ENCODE measurements around the gene NDUFA3. TPM values are rescaled to one million over a fixed set of nuclear protein-coding genes. Genes with fewer than 3 reads are reported as not detected.

NDUFA3 gene
- total RNA-seq, 1 donor from 2014 or later: 17.1 TPM

Other genes starting within 250 kb of the NDUFA3 start
- 5.9 and 12.5 TPM in 2 replicates for gene MYADM, start 235.0 kb upstream of the NDUFA3 start, total RNA-seq
- gene PRKCG, start 220.7 kb upstream of the NDUFA3 start, total RNA-seq: not detected in 2 replicates
- not detected in 2 replicates for gene CACNG7, start 193.6 kb upstream of the NDUFA3 start, total RNA-seq
- 0.13 TPM in 2 replicates for gene CACNG8, start 139.9 kb upstream of the NDUFA3 start, total RNA-seq
- gene CACNG6, start 111.2 kb upstream of the NDUFA3 start, total RNA-seq: 0.38 and 0.77 TPM in 2 replicates
- not detected in 2 replicates for gene VSTM1, start 39.0 kb upstream of the NDUFA3 start, total RNA-seq
- gene TARM1, start 21.5 kb upstream of the NDUFA3 start, total RNA-seq: not detected in 2 replicates
- under 0.01 TPM in 1 of 2 replicates, not detected in the other for gene OSCAR, start 2.1 kb upstream of the NDUFA3 start, total RNA-seq
- 19.1 and 19.6 TPM in 2 replicates for gene TFPT, start 12.8 kb downstream of the NDUFA3 start, total RNA-seq
- gene PRPF31, start 12.9 kb downstream of the NDUFA3 start, total RNA-seq: 60.3 and 64.5 TPM in 2 replicates
- gene CNOT3, start 34.9 kb downstream of the NDUFA3 start, total RNA-seq: 4.9 and 6.7 TPM in 2 replicates
- gene LENG1, start 56.9 kb downstream of the NDUFA3 start, total RNA-seq: 4.4 TPM in 2 replicates
- 0.25 TPM in 1 of 2 replicates, not detected in the other for gene TMC4, start 70.3 kb downstream of the NDUFA3 start, total RNA-seq
- 10.1 and 20.5 TPM in 2 replicates for gene MBOAT7, start 86.7 kb downstream of the NDUFA3 start, total RNA-seq
- gene TSEN34, start 88.5 kb downstream of the NDUFA3 start, total RNA-seq: 45.4 and 50.3 TPM in 2 replicates
- gene RPS9, start 98.0 kb downstream of the NDUFA3 start, total RNA-seq: 2,300 and 2,729 TPM in 2 replicates
- not detected in 2 replicates for gene LILRB3, start 120.2 kb downstream of the NDUFA3 start, total RNA-seq
- not detected in 2 replicates for gene LILRA6, start 139.9 kb downstream of the NDUFA3 start, total RNA-seq
- not detected in 2 replicates for gene LILRB5, start 154.4 kb downstream of the NDUFA3 start, total RNA-seq
- not detected in 2 replicates for gene LILRB2, start 178.3 kb downstream of the NDUFA3 start, total RNA-seq
- not detected in 2 replicates for gene LILRA5, start 210.3 kb downstream of the NDUFA3 start, total RNA-seq
- not detected in 2 replicates for gene LILRA4, start 236.3 kb downstream of the NDUFA3 start, total RNA-seq